ENCODE data around the gene LITAF.

GRCh38 chr16:11601911-11602310 lies 15.2 kb upstream of the LITAF start:
- no peak for TF ChIP-seq CTCF (IDR thresholded peaks at IDR 0.05)
- no peak for TF ChIP-seq TAF1 (IDR thresholded peaks at IDR 0.05; ENCODE audit: borderline replicate concordance, low read depth, low read length)
- no peak for TF ChIP-seq MAX (IDR thresholded peaks at IDR 0.05; ENCODE audit: low read depth)
- TF ChIP-seq EP300 (IDR thresholded peaks at IDR 0.05; ENCODE audit: borderline replicate concordance in 1 of 2, low read depth in 1 of 2, low read length in 1 of 2) = no peak
- TF ChIP-seq USF1 (IDR thresholded peaks at IDR 0.05; ENCODE audit: borderline replicate concordance, low read depth) = no peak
- TF ChIP-seq EZH2phosphoT487 (IDR thresholded peaks at IDR 0.05; ENCODE audit: borderline replicate concordance, low read depth) = no peak
- TF ChIP-seq RCOR1 (IDR thresholded peaks at IDR 0.05; ENCODE audit: low read length) = no peak
- TF ChIP-seq JUND (IDR thresholded peaks at IDR 0.05) = no peak
- no peak for TF ChIP-seq POLR2AphosphoS5 (IDR thresholded peaks at IDR 0.05; ENCODE audit: low read depth, low read length)
- no peak for TF ChIP-seq RAD21 (IDR thresholded peaks at IDR 0.05; ENCODE audit: low read length)
- TF ChIP-seq FOXM1 (IDR thresholded peaks at IDR 0.05; ENCODE audit: low read depth) = no peak

Measured in SK-N-SH (cell line).